Measurements from ENCODE around the gene STK24. TPM values are rescaled to one million over a fixed set of nuclear protein-coding genes. Genes with fewer than 3 reads are reported as not detected.

STK24 gene
- total and polyA plus RNA-seq, 2 of the 4 experiments (the other 2 are of a cell fraction): 29.2 to 43.4 TPM

DNA sequence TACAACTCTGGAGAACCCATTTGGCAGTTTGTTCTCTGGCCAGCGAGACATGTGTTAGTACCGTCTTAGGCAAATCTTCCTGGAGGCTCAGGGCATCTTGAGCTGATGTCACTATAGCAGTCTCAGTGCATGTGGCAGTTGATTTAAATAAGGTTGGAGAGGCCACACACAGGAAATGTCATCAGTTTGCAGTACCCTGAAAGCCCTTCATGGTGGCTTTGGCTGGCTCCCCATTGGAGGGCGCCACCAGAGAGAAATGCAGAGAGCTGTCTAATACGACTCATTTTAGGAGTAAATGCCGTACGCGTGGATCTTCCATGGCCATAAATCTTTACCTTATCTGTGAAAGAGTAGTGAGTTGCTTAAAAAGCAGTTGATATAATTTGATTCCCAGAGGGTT lies 163.1 kb downstream of the STK24 start:
- ChIA-PET CTCF (no interaction called here), POLR2A (ENCODE audit: unreplicated experiment) (interaction anchor here (0.9 kb wide), 1 partner anchor 112 kb away, joined by 3 read pairs; no protein-coding TSS in a partner anchor)
- Histone ChIP-seq H2BK15ac (ENCODE audit: low read depth, low read length) (no peak overlapping the region), H4K91ac (ENCODE audit: insufficient read depth, low read depth, low read length) (no peak overlapping the region), H2AFZ (replicated peaks; ENCODE audit: low read length, poor library complexity) (no peak overlapping the region), H3K4ac (ENCODE audit: low read depth, low read length) (no peak overlapping the region), H3K4me1 (ENCODE audit: control insufficient read depth, insufficient read depth, low read length) (no peaks in the 10 kb centered on the region), H2BK5ac (ENCODE audit: low read depth, low read length, poor library complexity, severe bottlenecking) (no peak overlapping the region), H3K56ac (ENCODE audit: extremely low read depth, insufficient read depth, low read length) (no peak overlapping the region; the same call in 1 of the 2 replicates), H3K4me2 (ENCODE audit: low read depth, low read length) (no peak overlapping the region), H2AK5ac (ENCODE audit: low read depth, low read length) (no peak overlapping the region), H4K5ac (ENCODE audit: low read depth, low read length) (no peak overlapping the region), H3K23ac (ENCODE audit: low read depth, low read length) (no peak overlapping the region), H2BK120ac (ENCODE audit: low read depth, low read length) (no peak overlapping the region), H4K8ac (ENCODE audit: low read depth in 2 of 2, low read length in 2 of 2) (no peak overlapping the region), H3K9me3 (ENCODE audit: control insufficient read depth, insufficient read depth, low read length) (no peaks in the 10 kb centered on the region), H3K18ac (ENCODE audit: low read depth, low read length) (no peak overlapping the region), H3K36me3 (ENCODE audit: control insufficient read depth, insufficient read depth, low read length) (peaks cover 69% of the 10 kb centered on the region), H2BK20ac (ENCODE audit: low read depth, low read length) (no peak overlapping the region), H3K79me1 (ENCODE audit: low read depth in 1 of 2, low read length in 2 of 2) (peaks cover 6 to 42% of the 10 kb centered on the region in 2 experiments; a peak in 2 of 4 replicates), H2AK9ac (replicated peaks; ENCODE audit: low read depth, low read length, poor library complexity) (no peak overlapping the region), H3K9me1 (ENCODE audit: insufficient read depth, low read length) (peaks cover 14% of the 10 kb centered on the region), H3K27ac (ENCODE audit: insufficient read depth, low read length) (no peak overlapping the region), H3K14ac (replicated peaks; ENCODE audit: low read depth, low read length) (no peak overlapping the region), H4K20me1 (ENCODE audit: insufficient read depth, low read length) (no peaks in the 10 kb centered on the region), H3K9ac (ENCODE audit: low read depth, low read length) (no peak overlapping the region), H3K4me3 (ENCODE audit: insufficient read depth, low read depth, low read length) (no peak overlapping the region), H3K27me3 (ENCODE audit: control insufficient read depth, insufficient read depth, low read length) (no peaks in the 10 kb centered on the region)
- TF ChIP-seq, protein P1, sequence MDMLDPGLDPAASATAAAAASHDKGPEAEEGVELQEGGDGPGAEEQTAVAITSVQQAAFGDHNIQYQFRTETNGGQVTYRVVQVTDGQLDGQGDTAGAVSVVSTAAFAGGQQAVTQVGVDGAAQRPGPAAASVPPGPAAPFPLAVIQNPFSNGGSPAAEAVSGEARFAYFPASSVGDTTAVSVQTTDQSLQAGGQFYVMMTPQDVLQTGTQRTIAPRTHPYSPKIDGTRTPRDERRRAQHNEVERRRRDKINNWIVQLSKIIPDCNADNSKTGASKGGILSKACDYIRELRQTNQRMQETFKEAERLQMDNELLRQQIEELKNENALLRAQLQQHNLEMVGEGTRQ (IDR thresholded peaks at IDR 0.05; ENCODE audit: low read depth, low read length): no peak
- TF ChIP-seq FOS (IDR thresholded peaks at IDR 0.05; ENCODE audit: low read depth, low read length): no peak
- TF ChIP-seq, protein P2, sequence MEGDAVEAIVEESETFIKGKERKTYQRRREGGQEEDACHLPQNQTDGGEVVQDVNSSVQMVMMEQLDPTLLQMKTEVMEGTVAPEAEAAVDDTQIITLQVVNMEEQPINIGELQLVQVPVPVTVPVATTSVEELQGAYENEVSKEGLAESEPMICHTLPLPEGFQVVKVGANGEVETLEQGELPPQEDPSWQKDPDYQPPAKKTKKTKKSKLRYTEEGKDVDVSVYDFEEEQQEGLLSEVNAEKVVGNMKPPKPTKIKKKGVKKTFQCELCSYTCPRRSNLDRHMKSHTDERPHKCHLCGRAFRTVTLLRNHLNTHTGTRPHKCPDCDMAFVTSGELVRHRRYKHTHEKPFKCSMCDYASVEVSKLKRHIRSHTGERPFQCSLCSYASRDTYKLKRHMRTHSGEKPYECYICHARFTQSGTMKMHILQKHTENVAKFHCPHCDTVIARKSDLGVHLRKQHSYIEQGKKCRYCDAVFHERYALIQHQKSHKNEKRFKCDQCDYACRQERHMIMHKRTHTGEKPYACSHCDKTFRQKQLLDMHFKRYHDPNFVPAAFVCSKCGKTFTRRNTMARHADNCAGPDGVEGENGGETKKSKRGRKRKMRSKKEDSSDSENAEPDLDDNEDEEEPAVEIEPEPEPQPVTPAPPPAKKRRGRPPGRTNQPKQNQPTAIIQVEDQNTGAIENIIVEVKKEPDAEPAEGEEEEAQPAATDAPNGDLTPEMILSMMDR (conservative IDR thresholded peaks at IDR 0.05; ENCODE audit: low read depth, low read length): no peak
- TF ChIP-seq NFE2L2 (IDR thresholded peaks at IDR 0.05; ENCODE audit: low read depth, low read length): no peak
- TF ChIP-seq RAD21 (IDR thresholded peaks at IDR 0.05; ENCODE audit: low read length): no peak
- TF ChIP-seq CHD1 (IDR thresholded peaks at IDR 0.05; ENCODE audit: low read depth, low read length): no peak
- TF ChIP-seq, protein P3, sequence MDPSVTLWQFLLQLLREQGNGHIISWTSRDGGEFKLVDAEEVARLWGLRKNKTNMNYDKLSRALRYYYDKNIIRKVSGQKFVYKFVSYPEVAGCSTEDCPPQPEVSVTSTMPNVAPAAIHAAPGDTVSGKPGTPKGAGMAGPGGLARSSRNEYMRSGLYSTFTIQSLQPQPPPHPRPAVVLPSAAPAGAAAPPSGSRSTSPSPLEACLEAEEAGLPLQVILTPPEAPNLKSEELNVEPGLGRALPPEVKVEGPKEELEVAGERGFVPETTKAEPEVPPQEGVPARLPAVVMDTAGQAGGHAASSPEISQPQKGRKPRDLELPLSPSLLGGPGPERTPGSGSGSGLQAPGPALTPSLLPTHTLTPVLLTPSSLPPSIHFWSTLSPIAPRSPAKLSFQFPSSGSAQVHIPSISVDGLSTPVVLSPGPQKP (IDR thresholded peaks at IDR 0.05; ENCODE audit: borderline replicate concordance, low read depth, low read length): no peak
- TF ChIP-seq RFX5 (IDR thresholded peaks at IDR 0.05; ENCODE audit: low read depth, low read length): no peak
- no peak for TF ChIP-seq SMC3 (IDR thresholded peaks at IDR 0.05; ENCODE audit: low read depth, low read length)
- no peak for TF ChIP-seq MAFK (IDR thresholded peaks at IDR 0.05; ENCODE audit: low read depth, low read length)
- no peak for TF ChIP-seq RCOR1 (IDR thresholded peaks at IDR 0.05; ENCODE audit: insufficient replicate concordance, low read length)
- no peak for TF ChIP-seq BHLHE40 (IDR thresholded peaks at IDR 0.05; ENCODE audit: low read depth, low read length)
- TF ChIP-seq MAZ (IDR thresholded peaks at IDR 0.05; ENCODE audit: borderline replicate concordance, low read depth, low read length): no peak
- no peak for TF ChIP-seq MXI1 (IDR thresholded peaks at IDR 0.05; ENCODE audit: borderline replicate concordance, low read depth, low read length)
- TF ChIP-seq POLR2A (IDR thresholded peaks at IDR 0.05; ENCODE audit: low read depth, low read length): no peak
- TF ChIP-seq CEBPB (IDR thresholded peaks at IDR 0.05; ENCODE audit: low read depth, low read length): no peak
- DNase-seq (no peak), ATAC-seq (ENCODE audit: low read depth) (no peak)
- dilution Hi-C loops (cut with HindIII; ENCODE audit: low sequenced_read_pairs, unreplicated experiment) (no loop called here), intact Hi-C loops (cut with micrococcal nuclease) (no loop called here), in situ Hi-C loops (cut with MboI; ENCODE audit: low sequenced_read_pairs) (no loop called here)
- no CpG with 5 or more reads among the region's 7 CpGs for WGBS, 2 experiments (ENCODE audit: extremely low coverage in 2 of 2, insufficient read length in 1 of 2)
- BruUV-seq (replicated peaks): no TSS peak
